Panc1 (cell line): ENCODE data around the gene UBE2G1. TPM values are rescaled to one million over a fixed set of nuclear protein-coding genes. Genes with fewer than 3 reads are reported as not detected.
A peak's percentile ranks its signal among the peaks of the same experiment; 100 is the strongest.

Experiments
- ATAC-seq: fragments of 200-7000 bp; cut with Tn5 transposase; 2 replicates; pipeline ENCODE4 v1.9.1; 2020; ENCODE audit warnings: mild to moderate bottlenecking, moderate library complexity
- BruUV-seq: library from RNA; stranded (reverse); fragments of 400-500 nt; replicated peaks from 2 replicates; lab custom pipeline; 2021; lab: Mats Ljungman, UMichigan
- CTCF ChIA-PET: fragments of 300-600 bp; sonication (Branson Sonifier 250); formaldehyde crosslinking; loops from one replicate; lab custom pipeline; 2022; ENCODE audit warnings: antibody characterized with exemption; lab: Charles Lee
- POLR2A ChIA-PET: fragments of 300-600 bp; sonication (Branson Sonifier 250); formaldehyde crosslinking; loops from one replicate; lab custom pipeline; 2022; ENCODE audit warnings: antibody characterized with exemption; lab: Charles Lee
- DNase-seq: peaks from one replicate; pipeline ENCODE4 v3.0.0-alpha.2; 2010; ENCODE audit warnings: low read depth, low spot score
- H3K27ac ChIP-seq: 2 replicates; pipeline ENCODE4 v1.5.1; 2011; ENCODE audit warnings: mild to moderate bottlenecking, low read length, inconsistent platforms
- H3K27me3 ChIP-seq: fragments of 200-500 bp; sonication (Bioruptor generic); 2 replicates; pipeline ENCODE4 v1.6.0; 2014; ENCODE audit warnings: low read length, inconsistent platforms; ENCODE audit not compliant: control insufficient read depth, insufficient read depth
- H3K36me3 ChIP-seq: fragments of 200-500 bp; sonication (Bioruptor generic); 2 replicates; pipeline ENCODE4 v1.5.1; 2014; ENCODE audit warnings: inconsistent platforms, mild to moderate bottlenecking, low read length, moderate library complexity; ENCODE audit not compliant: control insufficient read depth, insufficient read depth
- H3K4me1 ChIP-seq: 2 replicates; pipeline ENCODE4 v1.5.1; 2011; ENCODE audit warnings: inconsistent platforms, mild to moderate bottlenecking, low read length, moderate library complexity; ENCODE audit not compliant: control insufficient read depth, insufficient read depth
- H3K4me3 ChIP-seq, 2 experiments: 2 replicates each; pipeline ENCODE4 v1.5.1; 2011 to 2012; ENCODE audit warnings: low read depth in 2 of 2, low read length in 2 of 2, mild to moderate bottlenecking in 2 of 2, inconsistent platforms in 1 of 2, moderate library complexity in 1 of 2
- H3K9me3 ChIP-seq: fragments of 200-500 bp; sonication (Bioruptor generic); 2 replicates; pipeline ENCODE4 v1.5.1; 2014; ENCODE audit warnings: low read depth, mild to moderate bottlenecking, inconsistent platforms, low read length, moderate library complexity; ENCODE audit not compliant: control insufficient read depth, insufficient read depth
- POLR2AphosphoS5 ChIP-seq: IDR thresholded peaks from 2 replicates; pipeline ENCODE4 v1.6.1; 2012; ENCODE audit warnings: mild to moderate bottlenecking, low read depth, low read length, moderate library complexity
- SIN3A ChIP-seq: IDR thresholded peaks from 2 replicates; pipeline ENCODE4 v1.6.1; 2012; ENCODE audit warnings: low read depth, mild to moderate bottlenecking, low read length, moderate library complexity, borderline replicate concordance; ENCODE audit not compliant: insufficient read depth
- TCF7L2 ChIP-seq: IDR thresholded peaks from 2 replicates; pipeline ENCODE4 v1.6.1; 2011; ENCODE audit warnings: mild to moderate bottlenecking, low read depth, low read length, inconsistent platforms
- in situ Hi-C: cut with HindIII; loops from 2 replicates; pipeline ENCODE4 v1.10.0; 2016; ENCODE audit warnings: low sequenced_read_pairs, low pct_unique_long_range_greater_than_20kb
- intact Hi-C: fragments of 100-400 bp; cut with micrococcal nuclease; formaldehyde crosslinking; loops from one replicate; pipeline ENCODE4 v1.10.0; 2022; ENCODE audit not compliant: unreplicated experiment
- total RNA-seq: library from RNA; stranded (reverse); gene quantifications from one replicate; pipeline ENCODE4 v1.2.1, GENCODE V29; 2021; ENCODE audit not compliant: unreplicated experiment
- TF ChIP-seq, protein P1 (sequence below): fragments of 450-650 bp; IDR thresholded peaks from 2 replicates; pipeline ENCODE4 v1.5.1; 2017; ENCODE audit warnings: mild to moderate bottlenecking
- TF ChIP-seq, protein P2 (sequence below), 2 experiments: IDR thresholded peaks; 2 replicates each; pipeline ENCODE4 v1.6.1; 2011 to 2012; ENCODE audit warnings: low read depth in 2 of 2, control low read depth in 1 of 2, low read length in 1 of 2, mild to moderate bottlenecking in 1 of 2, moderate library complexity in 1 of 2; ENCODE audit not compliant: insufficient read depth in 1 of 2

The UBE2G1 gene
- total RNA-seq, 1 experiment from 2014 or later: 119 TPM

DNA sequence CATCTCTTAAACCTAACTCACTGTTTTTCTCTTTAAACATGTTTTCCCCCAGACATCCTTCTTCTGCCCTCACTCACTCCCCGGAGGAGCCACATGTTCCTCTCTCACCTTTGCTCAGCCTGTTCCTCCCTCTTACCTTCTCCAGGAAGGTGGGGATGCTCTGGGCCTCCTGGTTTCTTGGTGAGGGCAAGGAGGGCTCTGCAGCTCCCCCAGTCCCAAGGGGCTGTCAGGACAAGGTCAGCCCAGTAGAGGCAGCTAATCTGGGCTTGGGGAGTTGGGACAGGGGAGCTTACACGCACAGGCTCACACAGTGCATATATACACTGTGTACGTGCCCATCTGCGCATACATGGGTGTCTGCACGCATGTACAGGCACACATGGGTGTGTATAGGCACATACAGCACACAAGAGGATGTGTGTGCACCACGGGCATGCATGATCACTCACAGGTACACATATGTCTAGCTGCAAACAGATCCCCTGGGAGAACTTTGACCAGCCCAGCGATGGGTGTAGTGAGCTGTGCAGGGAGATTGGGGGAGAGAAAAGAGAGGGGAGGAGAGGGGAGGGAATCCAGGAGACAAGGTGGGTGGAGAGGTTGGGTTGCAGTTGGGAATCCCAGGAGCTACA, 38.7 kb upstream of the UBE2G1 start:
- H3K9me3 ChIP-seq: no peaks in the 10 kb centered on the region
- BruUV-seq: no TSS peak
- peak; percentile 47 for ATAC-seq
- no peaks in the 10 kb centered on the region for H3K36me3 ChIP-seq
- H3K27ac ChIP-seq: no peak overlapping the region
- intact Hi-C loops (no loop called here), in situ Hi-C loops (no loop called here)
- POLR2A ChIA-PET: no interaction called here
- H3K4me1 ChIP-seq: no peaks in the 10 kb centered on the region
- no peak overlapping the region for H3K4me3 ChIP-seq
- DNase-seq: no peak
- TF ChIP-seq, protein P1, sequence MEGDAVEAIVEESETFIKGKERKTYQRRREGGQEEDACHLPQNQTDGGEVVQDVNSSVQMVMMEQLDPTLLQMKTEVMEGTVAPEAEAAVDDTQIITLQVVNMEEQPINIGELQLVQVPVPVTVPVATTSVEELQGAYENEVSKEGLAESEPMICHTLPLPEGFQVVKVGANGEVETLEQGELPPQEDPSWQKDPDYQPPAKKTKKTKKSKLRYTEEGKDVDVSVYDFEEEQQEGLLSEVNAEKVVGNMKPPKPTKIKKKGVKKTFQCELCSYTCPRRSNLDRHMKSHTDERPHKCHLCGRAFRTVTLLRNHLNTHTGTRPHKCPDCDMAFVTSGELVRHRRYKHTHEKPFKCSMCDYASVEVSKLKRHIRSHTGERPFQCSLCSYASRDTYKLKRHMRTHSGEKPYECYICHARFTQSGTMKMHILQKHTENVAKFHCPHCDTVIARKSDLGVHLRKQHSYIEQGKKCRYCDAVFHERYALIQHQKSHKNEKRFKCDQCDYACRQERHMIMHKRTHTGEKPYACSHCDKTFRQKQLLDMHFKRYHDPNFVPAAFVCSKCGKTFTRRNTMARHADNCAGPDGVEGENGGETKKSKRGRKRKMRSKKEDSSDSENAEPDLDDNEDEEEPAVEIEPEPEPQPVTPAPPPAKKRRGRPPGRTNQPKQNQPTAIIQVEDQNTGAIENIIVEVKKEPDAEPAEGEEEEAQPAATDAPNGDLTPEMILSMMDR: no peak
- TF ChIP-seq TCF7L2 (no peak), POLR2AphosphoS5 (no peak), SIN3A (no peak)
- TF ChIP-seq, protein P2, sequence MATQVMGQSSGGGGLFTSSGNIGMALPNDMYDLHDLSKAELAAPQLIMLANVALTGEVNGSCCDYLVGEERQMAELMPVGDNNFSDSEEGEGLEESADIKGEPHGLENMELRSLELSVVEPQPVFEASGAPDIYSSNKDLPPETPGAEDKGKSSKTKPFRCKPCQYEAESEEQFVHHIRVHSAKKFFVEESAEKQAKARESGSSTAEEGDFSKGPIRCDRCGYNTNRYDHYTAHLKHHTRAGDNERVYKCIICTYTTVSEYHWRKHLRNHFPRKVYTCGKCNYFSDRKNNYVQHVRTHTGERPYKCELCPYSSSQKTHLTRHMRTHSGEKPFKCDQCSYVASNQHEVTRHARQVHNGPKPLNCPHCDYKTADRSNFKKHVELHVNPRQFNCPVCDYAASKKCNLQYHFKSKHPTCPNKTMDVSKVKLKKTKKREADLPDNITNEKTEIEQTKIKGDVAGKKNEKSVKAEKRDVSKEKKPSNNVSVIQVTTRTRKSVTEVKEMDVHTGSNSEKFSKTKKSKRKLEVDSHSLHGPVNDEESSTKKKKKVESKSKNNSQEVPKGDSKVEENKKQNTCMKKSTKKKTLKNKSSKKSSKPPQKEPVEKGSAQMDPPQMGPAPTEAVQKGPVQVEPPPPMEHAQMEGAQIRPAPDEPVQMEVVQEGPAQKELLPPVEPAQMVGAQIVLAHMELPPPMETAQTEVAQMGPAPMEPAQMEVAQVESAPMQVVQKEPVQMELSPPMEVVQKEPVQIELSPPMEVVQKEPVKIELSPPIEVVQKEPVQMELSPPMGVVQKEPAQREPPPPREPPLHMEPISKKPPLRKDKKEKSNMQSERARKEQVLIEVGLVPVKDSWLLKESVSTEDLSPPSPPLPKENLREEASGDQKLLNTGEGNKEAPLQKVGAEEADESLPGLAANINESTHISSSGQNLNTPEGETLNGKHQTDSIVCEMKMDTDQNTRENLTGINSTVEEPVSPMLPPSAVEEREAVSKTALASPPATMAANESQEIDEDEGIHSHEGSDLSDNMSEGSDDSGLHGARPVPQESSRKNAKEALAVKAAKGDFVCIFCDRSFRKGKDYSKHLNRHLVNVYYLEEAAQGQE (IDR thresholded peaks at IDR 0.05; ENCODE audit: insufficient read depth in 1 of 2, low read depth in 2 of 2, low read length in 1 of 2): no peak
- CTCF ChIA-PET: no interaction called here
- H3K27me3 ChIP-seq: no peaks in the 10 kb centered on the region

DNA sequence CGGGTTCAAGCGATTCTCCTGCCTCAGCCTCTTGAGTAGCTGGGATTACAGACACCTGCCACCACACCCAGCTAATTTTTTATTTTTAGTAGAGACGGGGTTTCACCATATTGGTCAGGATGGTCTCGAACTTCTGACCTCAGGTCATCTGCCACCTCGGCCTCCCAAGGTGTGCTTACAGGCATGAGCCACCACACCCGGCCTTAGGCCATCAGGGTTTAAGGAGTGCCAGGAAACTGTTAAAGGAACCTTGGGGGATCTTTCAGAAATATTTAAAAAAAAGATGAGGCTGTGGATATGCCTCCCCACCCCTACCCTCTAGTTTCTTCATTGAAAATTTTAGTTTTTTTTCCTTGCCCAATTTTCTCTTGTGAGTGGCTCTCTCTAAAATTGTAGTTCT, 31.4 kb upstream of the UBE2G1 start:
- in situ Hi-C loops: no loop called here
- Histone ChIP-seq H3K4me1 (no peaks in the 10 kb centered on the region), H3K9me3 (no peaks in the 10 kb centered on the region), H3K27me3 (no peaks in the 10 kb centered on the region), H3K4me3 (no peak overlapping the region), H3K36me3 (no peaks in the 10 kb centered on the region), H3K27ac (no peak overlapping the region)
- CTCF ChIA-PET: no interaction called here
- no peak for DNase-seq
- POLR2A ChIA-PET: no interaction called here
- TF ChIP-seq SIN3A (no peak), POLR2AphosphoS5 (no peak), TCF7L2 (no peak)
- TF ChIP-seq, protein P1: no peak
- TF ChIP-seq, protein P2 (IDR thresholded peaks at IDR 0.05; ENCODE audit: insufficient read depth in 1 of 2, low read depth in 2 of 2, low read length in 1 of 2): no peak
- intact Hi-C loops: no loop called here
- BruUV-seq: no TSS peak
- no peak for ATAC-seq
